Uterus (tissue), 4 donors: ENCODE data around the gene PHOX2B. TPM values are rescaled to one million over a fixed set of nuclear protein-coding genes. Genes with fewer than 3 reads are reported as not detected.

Source experiments
- DNase-seq, 2 donors: peaks; one replicate each; pipeline ENCODE4 v3.0.0-alpha.2; 2019 to 2020
- H3K27ac ChIP-seq, 2 donors: fragments of 200-600 bp; sonication (generic); 1 replicate in 1 of 2; 2 replicates in 1 of 2; pipeline ENCODE4 v1.5.1; 2016 to 2018
- H3K27me3 ChIP-seq, 2 donors: fragments of 200-600 bp; sonication (generic); one replicate each; pipeline ENCODE4 v1.5.1; 2018 to 2019; ENCODE audit warnings: control low read depth in 1 of 2
- H3K36me3 ChIP-seq, 2 donors: fragments of 200-600 bp; sonication (generic); one replicate each; pipeline ENCODE4 v1.5.1; 2019; ENCODE audit warnings: control low read depth in 1 of 2
- H3K4me1 ChIP-seq, 2 donors: fragments of 200-600 bp; sonication (generic); one replicate each; pipeline ENCODE4 v1.5.1; 2018 to 2019; ENCODE audit warnings: control low read depth in 1 of 2
- H3K4me3 ChIP-seq, 2 donors: fragments of 200-600 bp; sonication (generic); 1 replicate in 1 of 2; 2 replicates in 1 of 2; pipeline ENCODE4 v1.5.1; 2018 to 2019; ENCODE audit warnings: mild to moderate bottlenecking in 1 of 2
- H3K9me3 ChIP-seq, 2 donors: fragments of 200-600 bp; sonication (generic); one replicate each; pipeline ENCODE4 v1.5.1; 2019; ENCODE audit warnings: control low read depth in 1 of 2
- POLR2A ChIP-seq, 2 donors: fragments of 450-650 bp; IDR thresholded peaks; one replicate each; pipeline ENCODE4 v1.6.1; 2016; ENCODE audit warnings: antibody characterized with exemption in 2 of 2, mild to moderate bottlenecking in 1 of 2, moderate library complexity in 1 of 2
- intact Hi-C: fragments of 100-400 bp; cut with DNase I; formaldehyde crosslinking; loops from one replicate; pipeline ENCODE4 v1.15.1; 2023; ENCODE audit warnings: low total_unique reads
- small RNA-seq: library from RNA; depleted of rRNA; stranded (forward); fragments of <200 nt; gene quantifications from one replicate; pipeline ENCODE3, GENCODE V24; 2016
- total RNA-seq, 4 donors: library from RNA; depleted of rRNA in 3 of 4; stranded (reverse); fragments of >200 nt in 3 of 4; gene quantifications; one replicate each; pipeline versions ENCODE4 v1.1.0 to v1.2.4, GENCODE V29; 2014 to 2023
- TF ChIP-seq, protein P1 (sequence below), 4 experiments: fragments of 200-600 bp in 2 of 4; fragments of 450-650 bp in 2 of 4; sonication (generic) in 2 of 4; IDR thresholded peaks; one replicate each; pipeline ENCODE4 v1.5.1; 2016 to 2019; ENCODE audit warnings: antibody characterized with exemption in 4 of 4, mild to moderate bottlenecking in 2 of 4, moderate library complexity in 1 of 4
- donor health status: DM: yes; HTN: yes; CAD: no.

PHOX2B gene
- total RNA-seq, 4 donors from 2014 or later = not detected

DNA sequence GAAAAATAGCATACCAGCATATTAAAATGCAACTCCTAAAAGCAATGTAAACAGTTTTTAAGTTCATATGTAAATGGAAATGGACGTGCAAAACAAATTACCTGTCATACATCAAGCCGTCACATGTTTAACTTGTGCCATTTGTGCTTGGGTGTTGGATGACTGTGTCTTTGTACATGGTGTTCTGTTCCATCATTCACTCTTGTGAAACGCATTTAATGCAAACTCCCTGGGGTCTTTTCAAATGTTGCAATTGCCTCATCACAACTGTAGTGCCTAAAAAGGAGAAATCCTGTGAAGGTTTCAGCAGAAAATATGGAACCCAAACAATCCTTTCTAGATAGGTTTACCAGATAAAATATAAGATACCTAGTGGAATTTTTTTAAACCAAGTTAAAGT lies 52.4 kb downstream of the PHOX2B start:
- Histone ChIP-seq H3K4me1 (no peaks in the 10 kb centered on the region), H3K27ac (no peak overlapping the region), H3K9me3 (no peaks in the 10 kb centered on the region), H3K36me3 (no peaks in the 10 kb centered on the region), H3K4me3 (no peak overlapping the region), H3K27me3 (no peaks in the 10 kb centered on the region)
- intact Hi-C loops = no loop called here
- no peak for DNase-seq
- TF ChIP-seq POLR2A (IDR thresholded peaks at IDR 0.05) = no peak
- TF ChIP-seq, protein P1, sequence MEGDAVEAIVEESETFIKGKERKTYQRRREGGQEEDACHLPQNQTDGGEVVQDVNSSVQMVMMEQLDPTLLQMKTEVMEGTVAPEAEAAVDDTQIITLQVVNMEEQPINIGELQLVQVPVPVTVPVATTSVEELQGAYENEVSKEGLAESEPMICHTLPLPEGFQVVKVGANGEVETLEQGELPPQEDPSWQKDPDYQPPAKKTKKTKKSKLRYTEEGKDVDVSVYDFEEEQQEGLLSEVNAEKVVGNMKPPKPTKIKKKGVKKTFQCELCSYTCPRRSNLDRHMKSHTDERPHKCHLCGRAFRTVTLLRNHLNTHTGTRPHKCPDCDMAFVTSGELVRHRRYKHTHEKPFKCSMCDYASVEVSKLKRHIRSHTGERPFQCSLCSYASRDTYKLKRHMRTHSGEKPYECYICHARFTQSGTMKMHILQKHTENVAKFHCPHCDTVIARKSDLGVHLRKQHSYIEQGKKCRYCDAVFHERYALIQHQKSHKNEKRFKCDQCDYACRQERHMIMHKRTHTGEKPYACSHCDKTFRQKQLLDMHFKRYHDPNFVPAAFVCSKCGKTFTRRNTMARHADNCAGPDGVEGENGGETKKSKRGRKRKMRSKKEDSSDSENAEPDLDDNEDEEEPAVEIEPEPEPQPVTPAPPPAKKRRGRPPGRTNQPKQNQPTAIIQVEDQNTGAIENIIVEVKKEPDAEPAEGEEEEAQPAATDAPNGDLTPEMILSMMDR (IDR thresholded peaks at IDR 0.05) = no peak

Small RNA genes within 50 kb of the gene (small RNA-seq; reads per million reads assigned to genes)
- not detected for gene RNU1-49P

Other genes with a start within 250 kb of the PHOX2B start
- 10 to 100 TPM; 12.9 to 49.5 (median 28.2) TPM for gene LIMCH1, start 210.6 kb downstream of the PHOX2B start, total RNA-seq
- gene TMEM33, start 186.7 kb upstream of the PHOX2B start, total RNA-seq = 10 to 100 TPM; 30.9 to 61.1 (median 47.8) TPM
- under 1 TPM in 2 of 4 donors, not detected in 2; 0.30 to 0.35 TPM for gene DCAF4L1, start 233.0 kb upstream of the PHOX2B start, total RNA-seq
- gene SLC30A9, start 241.8 kb upstream of the PHOX2B start, total RNA-seq = 100 to 1,000 TPM in 2 of 4 donors, 10 to 100 TPM in 2; 37.9 to 219 (median 88.1) TPM